T-cell (primary cell): ENCODE results near the gene TOB2. TPM values are rescaled to one million over a fixed set of nuclear protein-coding genes. Genes with fewer than 3 reads are reported as not detected.
A peak's percentile ranks its signal among the peaks of the same experiment; 100 is the strongest.

ENCODE experiments used
- ATAC-seq, 4 experiments: fragments of 200-7000 bp in 3 of 4; fragments of 150-1000 bp in 1 of 4; cut with Tn5 transposase; replicated peaks in 1 of 4; 1 replicate in 3 of 4; 2 replicates in 1 of 4; pipeline ENCODE4 v1.10.0; 2021; ENCODE audit warnings: moderate library complexity in 3 of 4, mild to moderate bottlenecking in 2 of 4, moderate number of reproducible peaks in 1 of 4
- CTCF ChIA-PET, 2 donors: fragments of 300-600 bp; sonication (Branson Sonifier 250); formaldehyde crosslinking; loops; one replicate each; lab custom pipeline; 2022; ENCODE audit warnings: antibody characterized with exemption in 2 of 2; lab: Charles Lee
- POLR2A ChIA-PET, 2 donors: fragments of 300-600 bp; sonication (Branson Sonifier 250); formaldehyde crosslinking; loops; one replicate each; lab custom pipeline; 2022; ENCODE audit warnings: antibody characterized with exemption in 2 of 2; lab: Charles Lee
- DNase-seq, 35 experiments: peaks; one replicate each; pipeline versions ENCODE4 v3.0.0 to v3.0.0-alpha.2; 2013 to 2023
- H3K27ac ChIP-seq: one replicate; pipeline ENCODE4 v1.5.1; 2013; ENCODE audit warnings: low read length
- H3K27me3 ChIP-seq, 2 experiments: replicated peaks in 1 of 2; 1 replicate in 1 of 2; 2 replicates in 1 of 2; pipeline versions ENCODE4 v1.6.1 to v1.7.0; 2013; ENCODE audit warnings: low read length in 1 of 2, mixed read lengths in 1 of 2; ENCODE audit not compliant: control insufficient read depth in 2 of 2, insufficient read depth in 2 of 2; ENCODE audit errors: extremely low read depth in 1 of 2
- H3K36me3 ChIP-seq, 2 donors: 1 replicate in 1 of 2; 2 replicates in 1 of 2; pipeline versions ENCODE4 v1.6.1 to v1.7.0; 2013; ENCODE audit warnings: low read length in 1 of 2; ENCODE audit not compliant: control insufficient read depth in 2 of 2, insufficient read depth in 1 of 2; ENCODE audit errors: extremely low read depth in 1 of 2
- H3K4me1 ChIP-seq, 2 experiments: 1 replicate in 1 of 2; 2 replicates in 1 of 2; pipeline versions ENCODE4 v1.6.1 to v1.7.0; 2013; ENCODE audit warnings: low read length in 2 of 2, mixed read lengths in 1 of 2; ENCODE audit not compliant: insufficient read depth in 2 of 2, control insufficient read depth in 1 of 2; ENCODE audit errors: extremely low read depth in 1 of 2
- H3K4me3 ChIP-seq, 2 donors: 1 replicate in 1 of 2; 2 replicates in 1 of 2; pipeline versions ENCODE4 v1.5.1 to v1.7.0; 2013; ENCODE audit warnings: mild to moderate bottlenecking in 2 of 2, low read length in 1 of 2, moderate library complexity in 1 of 2; ENCODE audit not compliant: control insufficient read depth in 1 of 2; ENCODE audit errors: extremely low read depth in 1 of 2
- H3K9me3 ChIP-seq: 2 replicates; pipeline ENCODE4 v1.7.0; 2013
- H3K27ac Mint-ChIP-seq, 2 donors: one replicate each; pipeline ENCODE4 v1.8.0; 2020 to 2021; ENCODE audit warnings: mild to moderate bottlenecking in 2 of 2, mixed read lengths in 2 of 2
- H3K27me3 Mint-ChIP-seq, 2 donors: one replicate each; pipeline ENCODE4 v1.8.0; 2021 to 2022; ENCODE audit warnings: mixed read lengths in 2 of 2
- H3K36me3 Mint-ChIP-seq: one replicate; pipeline ENCODE4 v1.8.0; 2021; ENCODE audit warnings: mixed read lengths
- H3K4me1 Mint-ChIP-seq, 3 donors: one replicate each; pipeline ENCODE4 v1.8.0; 2020 to 2022; ENCODE audit warnings: mixed read lengths in 3 of 3, mild to moderate bottlenecking in 1 of 3
- H3K4me3 Mint-ChIP-seq, 3 donors: one replicate each; pipeline ENCODE4 v1.8.0; 2020 to 2022; ENCODE audit warnings: mild to moderate bottlenecking in 3 of 3, mixed read lengths in 3 of 3, moderate library complexity in 3 of 3
- H3K9me3 Mint-ChIP-seq, 3 donors: one replicate each; pipeline ENCODE4 v1.8.0; 2020 to 2022; ENCODE audit warnings: mixed read lengths in 3 of 3
- WGBS: methylation state at CpG from one replicate; pipeline ENCODE4 v1.1.5; 2013; ENCODE audit warnings: missing lambda C conversion rate; ENCODE audit not compliant: insufficient coverage; 5-methylcytosine and 5-hydroxymethylcytosine counted together
- total RNA-seq, 35 experiments: library from RNA in 6 of 35; stranded (reverse) in 6 of 35; fragments of 120-200 nt in 1 of 35; gene quantifications; one replicate each; pipeline versions ENCODE4 v1.2.1 to v1.2.4 and lab custom pipeline; 2013 to 2026

The TOB2 gene
- total RNA-seq, 5 donors from 2014 or later (not counting 1 experiment from before 2014, with no cell fraction given), result 22.2 to 48.6 (median 37.9) TPM

DNA sequence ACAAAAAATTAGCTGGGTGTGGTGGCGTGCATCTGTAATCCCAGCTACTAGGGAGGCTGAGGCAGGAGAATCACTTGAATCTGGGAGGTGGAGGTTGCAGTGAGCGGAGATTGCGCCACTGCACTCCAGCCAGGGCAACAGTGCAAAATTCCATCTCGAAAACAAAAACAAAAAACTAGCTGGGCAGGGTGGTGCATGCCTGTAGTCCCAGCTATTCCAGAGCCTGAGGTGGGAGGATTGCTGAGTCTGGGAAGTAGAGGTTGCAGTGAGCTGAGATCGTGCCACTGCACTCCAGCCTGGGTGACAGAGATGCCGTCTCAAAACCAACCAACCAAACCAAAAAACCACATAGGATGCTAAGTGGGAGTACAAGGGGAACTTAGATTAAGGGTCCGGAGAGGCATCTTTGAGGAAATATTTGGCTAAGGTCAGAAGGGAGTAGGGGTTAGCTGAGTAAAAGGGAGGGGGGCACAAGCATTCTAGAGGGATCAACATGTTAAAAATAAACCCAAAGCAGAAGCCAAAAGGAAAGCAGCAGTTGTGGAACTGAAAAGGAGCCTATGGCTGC lies 11.6 kb upstream of the TOB2 start:
- Histone ChIP-seq H3K9me3 (no peaks in the 10 kb centered on the region), H3K36me3 (peaks cover 2 to 50% of the 10 kb centered on the region in 2 donors), H3K27me3 (no peaks in the 10 kb centered on the region), H3K27ac (no peak overlapping the region), H3K4me1 (no peaks in the 10 kb centered on the region), H3K4me3 (no peak overlapping the region)
- ChIA-PET CTCF (no interaction called here), POLR2A (interaction anchor here in 1 of 2 donors (0.7 kb wide), 1 partner anchor 118 kb away, joined by 3 read pairs; no protein-coding TSS in a partner anchor)
- Mint-ChIP-seq H3K9me3 (no peaks in the 10 kb centered on the region), H3K4me3 (no peak overlapping the region), H3K27ac (no peak overlapping the region), H3K27me3 (no peaks in the 10 kb centered on the region), H3K36me3 (peaks cover 14% of the 10 kb centered on the region), H3K4me1 (peaks cover 0 to 6% (median 2%) of the 10 kb centered on the region in 3 donors)
- ATAC-seq (no peak), DNase-seq (no peak)
- WGBS, result 100% methylated on average over 4 of the region's 7 CpGs

DNA sequence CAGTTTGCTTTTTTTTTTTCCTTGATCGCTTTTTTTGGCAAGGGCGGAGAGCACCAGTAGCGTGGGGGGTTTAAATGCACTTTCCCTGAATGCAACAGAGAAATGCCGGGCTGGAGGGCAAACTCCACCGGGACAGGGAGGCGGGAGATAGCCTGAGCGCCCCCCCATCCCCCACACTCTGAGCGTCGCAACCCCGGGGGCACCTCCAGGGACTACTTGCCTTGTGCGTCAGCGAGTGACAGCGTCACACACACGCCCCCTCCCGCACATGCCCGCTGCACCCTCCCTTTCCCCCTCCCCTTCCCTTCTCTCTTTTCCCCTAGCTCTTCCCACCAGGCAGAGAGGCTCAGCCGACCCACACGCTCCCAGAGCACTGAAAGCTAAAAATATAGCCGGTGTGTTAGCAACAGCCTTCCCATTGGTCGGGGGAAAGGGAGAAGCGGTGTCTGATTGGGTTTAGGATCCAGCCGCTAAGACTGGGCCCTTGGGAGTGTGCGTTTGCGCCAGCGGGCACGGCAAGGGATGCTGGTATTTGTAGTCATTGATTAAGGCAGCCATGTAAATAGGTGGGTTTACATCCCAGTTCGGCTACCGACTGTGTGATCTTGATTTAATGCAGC lies 1.7 kb upstream of the TOB2 start:
- H3K9me3 Mint-ChIP-seq, result no peaks in the 10 kb centered on the region
- peak overlapping the region; percentile 88 to 93 for H3K27ac Mint-ChIP-seq
- peaks cover 8 to 33% of the 10 kb centered on the region in 2 experiments for H3K4me1 ChIP-seq
- no peaks in the 10 kb centered on the region for H3K27me3 ChIP-seq
- peaks cover 16 to 28% (median 17%) of the 10 kb centered on the region in 3 donors for H3K4me1 Mint-ChIP-seq
- H3K27me3 Mint-ChIP-seq, result no peaks in the 10 kb centered on the region
- POLR2A ChIA-PET, result interaction anchor here (0.6 to 2.0 kb wide), 5 partner anchors 20 to 385 kb away, joined by 3 to 13 read pairs (median 5); partner anchors contain the start of genes TEF (in 2 of the 2), ACO2 (in 1 of the 2) and PHF5A (in 1 of the 2)
- H3K9me3 ChIP-seq, result no peaks in the 10 kb centered on the region
- 2% methylated on average over 16 of the region's 28 CpGs for WGBS
- peak; percentile 69 to 74 (median 70) for ATAC-seq
- DNase-seq, result peak; percentile 76 to 95 (median 87)
- peak overlapping the region; percentile 70 to 86 for H3K4me3 ChIP-seq
- H3K4me3 Mint-ChIP-seq, result peak overlapping the region; percentile 89 to 99 (median 89)
- no peaks in the 10 kb centered on the region for H3K36me3 ChIP-seq
- H3K27ac ChIP-seq, result peak overlapping the region; percentile 96
- no peaks in the 10 kb centered on the region for H3K36me3 Mint-ChIP-seq
- CTCF ChIA-PET, result interaction anchor here in 1 of 2 donors (0.6 to 1.5 kb wide), 5 partner anchors 20 to 141 kb away, joined by 3 to 8 read pairs (median 5); partner anchors contain the start of genes ACO2, PHF5A, PMM1 and POLR3H

DNA sequence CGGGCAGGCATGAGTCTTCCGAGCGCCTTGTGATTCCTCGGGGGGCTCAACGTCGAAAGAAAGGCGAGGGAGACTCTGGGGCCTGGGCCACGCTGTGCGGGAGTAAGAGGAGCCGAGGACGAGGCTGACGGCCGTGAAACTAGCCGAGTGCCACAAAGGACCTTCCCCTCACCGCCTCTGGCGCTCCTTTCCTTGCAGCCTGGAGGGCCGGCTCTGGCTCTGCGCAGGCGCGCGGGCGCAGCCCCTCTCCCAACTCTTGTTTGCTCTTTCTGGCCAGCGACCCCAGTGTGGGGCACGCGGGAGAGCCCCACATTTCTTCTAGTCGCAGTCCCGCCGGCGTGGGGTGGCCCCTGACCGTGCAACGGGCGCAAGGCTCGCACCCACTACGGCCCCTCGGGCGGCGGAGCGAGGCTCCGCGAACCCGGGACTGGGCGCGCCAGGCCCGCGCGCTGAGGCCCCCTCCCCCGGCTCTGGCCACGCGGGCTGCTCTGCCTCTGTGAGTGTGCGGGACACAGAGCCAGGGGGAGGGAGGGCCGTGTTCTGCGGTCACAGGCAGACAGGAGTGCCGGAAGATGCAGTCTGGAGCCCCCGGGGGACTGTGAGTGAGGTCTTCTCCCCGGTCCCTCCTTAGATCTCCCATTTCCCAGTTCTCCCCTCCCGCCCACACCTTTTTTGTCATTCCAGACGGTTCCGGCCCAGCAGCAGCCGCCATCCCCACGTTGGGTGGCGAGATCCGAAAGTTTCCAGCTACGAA lies 1.0 kb upstream of the TOB2 start:
- no peaks in the 10 kb centered on the region for H3K9me3 ChIP-seq
- Mint-ChIP-seq H3K27me3 (no peaks in the 10 kb centered on the region), H3K4me1 (peaks cover 22 to 35% (median 24%) of the 10 kb centered on the region in 3 donors), H3K4me3 (peak overlapping the region; percentile 89 to 99 (median 89)), H3K9me3 (no peaks in the 10 kb centered on the region), H3K27ac (peak overlapping the region; percentile 92 to 93), H3K36me3 (no peaks in the 10 kb centered on the region)
- H3K27ac ChIP-seq, result peak overlapping the region; percentile 96
- H3K4me1 ChIP-seq, result peaks cover 8 to 34% of the 10 kb centered on the region in 2 experiments
- ChIA-PET POLR2A (interaction anchor here (1.1 to 2.6 kb wide), 5 partner anchors 21 to 66 kb away, joined by 5 to 25 read pairs (median 13); partner anchors contain the start of genes ACO2 (in 2 of the 2), PHF5A (in 2 of the 2) and TEF (in 1 of the 2)), CTCF (interaction anchor here in 1 of 2 donors (0.6 to 1.5 kb wide), 5 partner anchors 21 to 142 kb away, joined by 3 to 8 read pairs (median 5); partner anchors contain the start of genes ACO2, PHF5A, PMM1 and POLR3H)
- H3K36me3 ChIP-seq, result no peaks in the 10 kb centered on the region
- peak in 30 of 35 experiments; percentile 3 to 69 (median 34) for DNase-seq
- under 1% methylated on average over 61 of the region's 63 CpGs for WGBS
- peak overlapping the region; percentile 70 to 86 for H3K4me3 ChIP-seq
- ATAC-seq, result peak; percentile 4 to 17 (median 10)
- no peaks in the 10 kb centered on the region for H3K27me3 ChIP-seq

DNA sequence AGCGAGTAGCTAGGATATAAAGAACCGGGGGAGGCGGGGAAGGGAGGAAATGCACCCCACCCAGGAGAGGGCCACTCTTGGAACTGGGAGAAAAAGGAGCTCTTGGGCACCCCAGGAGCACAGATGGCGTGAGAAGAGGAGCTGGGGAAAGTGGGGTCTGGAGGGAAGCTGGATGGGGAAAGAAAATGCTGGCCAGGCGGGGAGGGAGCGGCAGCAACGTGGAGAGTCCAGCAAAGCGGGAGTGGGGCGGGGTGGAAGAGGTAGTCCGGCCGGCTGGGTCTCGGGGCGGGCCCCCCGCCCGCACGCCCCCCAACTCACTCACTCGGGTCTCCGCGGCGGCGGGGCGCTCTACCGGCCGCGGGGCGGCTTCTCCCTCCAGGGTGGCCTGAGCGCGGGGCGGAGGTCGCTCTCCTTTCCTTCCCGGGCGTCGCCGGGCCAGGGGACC lies 522 bp downstream of the TOB2 start:
- 2% methylated on average over 11 of the region's 34 CpGs for WGBS
- Mint-ChIP-seq H3K36me3 (no peaks in the 10 kb centered on the region), H3K4me1 (peaks cover 25 to 41% (median 29%) of the 10 kb centered on the region in 3 donors), H3K27me3 (no peaks in the 10 kb centered on the region), H3K4me3 (peak overlapping the region; percentile 89 to 99 (median 89)), H3K27ac (peak overlapping the region; percentile 93 to 96), H3K9me3 (no peaks in the 10 kb centered on the region)
- Histone ChIP-seq H3K27me3 (no peaks in the 10 kb centered on the region), H3K36me3 (no peaks in the 10 kb centered on the region), H3K27ac (peak overlapping the region; percentile 96), H3K4me1 (peaks cover 8 to 34% of the 10 kb centered on the region in 2 experiments), H3K4me3 (peak overlapping the region; percentile 70 to 86), H3K9me3 (no peaks in the 10 kb centered on the region)
- ATAC-seq (no peak), DNase-seq (peak in 3 of 35 experiments; percentile 4 to 11 (median 7))
- ChIA-PET CTCF (interaction anchor here in 1 of 2 donors (1.2 kb wide), 1 partner anchor 42 kb away, joined by 3 read pairs; no protein-coding TSS in a partner anchor), POLR2A (interaction anchor here (0.6 to 2.6 kb wide), 6 partner anchors 10 to 109 kb away, joined by 3 to 25 read pairs (median 6); partner anchors contain the start of genes ACO2 (in 2 of the 2), PHF5A (in 2 of the 2), POLR3H (in 1 of the 2) and TEF (in 1 of the 2))

DNA sequence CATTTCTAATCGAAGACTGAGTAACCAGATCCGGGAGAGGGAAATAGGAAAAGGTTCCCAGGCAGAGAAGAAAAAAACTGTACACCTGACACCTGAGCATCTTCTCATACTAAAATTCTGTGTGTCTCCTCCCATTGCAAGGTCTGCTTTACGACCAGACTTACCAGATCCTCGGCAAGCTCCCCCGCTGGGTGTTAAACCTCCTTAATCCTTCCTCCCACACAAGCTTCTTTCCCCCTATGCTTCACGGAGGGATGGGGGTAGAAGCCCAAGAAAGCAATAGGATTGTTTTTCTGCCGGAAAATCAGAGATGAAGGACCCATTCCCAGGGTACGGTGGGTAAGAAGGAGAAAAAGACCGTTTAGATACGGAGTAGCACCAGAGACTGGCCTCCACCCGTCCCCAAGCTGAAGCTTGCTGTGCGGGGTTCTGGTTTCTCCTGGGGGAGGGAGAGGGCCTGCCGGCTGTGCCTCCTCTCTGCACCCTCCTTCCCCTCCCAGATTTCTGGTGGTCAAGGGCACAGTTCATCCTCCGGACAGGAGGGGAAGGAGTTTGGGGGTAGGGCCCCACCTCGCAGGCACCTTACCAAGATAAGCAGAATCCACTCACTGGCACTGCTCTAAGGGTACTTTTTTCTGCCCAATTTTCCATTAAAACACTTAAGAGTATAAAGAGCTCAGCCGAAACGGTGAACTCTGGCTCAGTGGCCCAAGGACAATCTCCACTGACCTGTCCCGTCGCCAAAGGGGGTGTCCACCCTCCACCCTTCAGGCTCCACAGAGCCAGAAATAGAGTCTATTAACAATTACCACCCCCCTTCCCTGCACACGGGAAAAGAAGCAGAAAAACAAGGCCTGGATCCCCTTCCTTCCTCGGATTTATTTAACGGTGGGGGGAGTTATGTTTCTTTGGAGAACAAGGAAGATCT lies 1.2 kb downstream of the TOB2 start:
- Mint-ChIP-seq H3K27me3 (no peaks in the 10 kb centered on the region), H3K4me1 (peaks cover 25 to 41% (median 29%) of the 10 kb centered on the region in 3 donors), H3K36me3 (no peaks in the 10 kb centered on the region), H3K4me3 (peak overlapping the region; percentile 89 to 99 (median 89)), H3K27ac (peak overlapping the region; percentile 93 to 96), H3K9me3 (no peaks in the 10 kb centered on the region)
- H3K27me3 ChIP-seq, result no peaks in the 10 kb centered on the region
- H3K27ac ChIP-seq, result peak overlapping the region; percentile 96
- ChIA-PET CTCF (interaction anchor here (0.5 to 1.2 kb wide), 3 partner anchors 39 to 601 kb away, joined by 3 to 4 read pairs (median 3); no protein-coding TSS in a partner anchor), POLR2A (interaction anchor here (0.6 to 2.6 kb wide), 5 partner anchors 23 to 553 kb away, joined by 3 to 25 read pairs (median 5); partner anchors contain the start of genes ACO2 (in 2 of the 2), PHF5A (in 2 of the 2) and WBP2NL (in 1 of the 2))
- no peaks in the 10 kb centered on the region for H3K36me3 ChIP-seq
- peak overlapping the region; percentile 70 to 86 for H3K4me3 ChIP-seq
- no peak for ATAC-seq
- no peaks in the 10 kb centered on the region for H3K9me3 ChIP-seq
- peaks cover 8 to 34% of the 10 kb centered on the region in 2 experiments for H3K4me1 ChIP-seq
- 0% methylated on average over 3 of the region's 22 CpGs for WGBS
- peak in 16 of 35 experiments; percentile 5 to 60 (median 20) for DNase-seq
